ENCODE data around the gene LRG1. TPM values are rescaled to one million over a fixed set of nuclear protein-coding genes. Genes with fewer than 3 reads are reported as not detected.

LRG1 gene
- total and polyA plus RNA-seq, 2 of the 13 experiments (the other 11 are each of a cell fraction or from before 2014, with no cell fraction given), result 12.0 to 39.3 TPM

DNA sequence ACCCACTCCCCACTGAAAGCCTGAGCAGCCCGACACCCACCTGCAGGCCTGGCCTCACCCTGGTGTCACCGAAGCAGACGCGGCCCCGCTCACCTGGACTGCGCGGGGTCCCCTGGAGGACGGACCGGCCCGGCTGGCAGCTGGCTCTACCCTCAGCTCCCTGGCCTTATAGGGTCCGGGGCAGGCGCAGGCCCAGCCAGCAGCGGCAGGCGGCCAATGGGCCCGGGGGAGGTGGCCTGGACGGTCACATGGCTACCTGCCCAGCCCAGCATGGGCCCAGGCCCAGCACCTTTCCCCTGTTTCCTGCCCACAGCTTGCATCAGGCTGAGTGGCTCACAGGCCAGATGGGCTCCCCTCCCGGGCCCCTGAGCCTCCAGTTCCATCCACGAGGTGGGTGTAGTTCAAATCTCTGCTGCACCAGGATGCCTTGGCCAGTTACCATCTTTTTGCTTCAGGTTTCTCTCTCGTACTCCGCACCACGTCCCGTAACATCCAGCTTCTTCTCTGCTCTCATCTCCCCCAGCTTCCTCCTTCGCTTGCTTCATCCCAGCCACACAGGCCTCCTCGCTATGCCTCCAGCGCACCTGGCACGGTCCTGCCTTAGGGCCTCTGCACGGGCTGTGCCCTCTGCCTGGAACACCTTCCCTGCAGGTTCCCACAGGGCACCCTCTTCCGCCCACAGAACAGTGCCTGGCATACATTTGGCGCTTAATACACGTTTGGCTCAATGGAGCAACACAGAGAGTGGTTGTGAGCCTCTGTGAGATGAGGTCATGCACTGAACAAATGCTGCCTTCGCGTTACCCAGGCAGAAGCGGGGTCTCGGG, 21.3 kb downstream of the LRG1 start, which contains the start of gene PLIN4 (continued):
- TF ChIP-seq, protein P1, sequence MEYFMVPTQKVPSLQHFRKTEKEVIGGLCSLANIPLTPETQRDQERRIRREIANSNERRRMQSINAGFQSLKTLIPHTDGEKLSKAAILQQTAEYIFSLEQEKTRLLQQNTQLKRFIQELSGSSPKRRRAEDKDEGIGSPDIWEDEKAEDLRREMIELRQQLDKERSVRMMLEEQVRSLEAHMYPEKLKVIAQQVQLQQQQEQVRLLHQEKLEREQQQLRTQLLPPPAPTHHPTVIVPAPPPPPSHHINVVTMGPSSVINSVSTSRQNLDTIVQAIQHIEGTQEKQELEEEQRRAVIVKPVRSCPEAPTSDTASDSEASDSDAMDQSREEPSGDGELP (IDR thresholded peaks at IDR 0.05; ENCODE audit: borderline replicate concordance, low read depth), result peak; percentile 26; the same call in 1 of the 2 replicates
- TF ChIP-seq, protein P2, sequence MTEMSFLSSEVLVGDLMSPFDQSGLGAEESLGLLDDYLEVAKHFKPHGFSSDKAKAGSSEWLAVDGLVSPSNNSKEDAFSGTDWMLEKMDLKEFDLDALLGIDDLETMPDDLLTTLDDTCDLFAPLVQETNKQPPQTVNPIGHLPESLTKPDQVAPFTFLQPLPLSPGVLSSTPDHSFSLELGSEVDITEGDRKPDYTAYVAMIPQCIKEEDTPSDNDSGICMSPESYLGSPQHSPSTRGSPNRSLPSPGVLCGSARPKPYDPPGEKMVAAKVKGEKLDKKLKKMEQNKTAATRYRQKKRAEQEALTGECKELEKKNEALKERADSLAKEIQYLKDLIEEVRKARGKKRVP (CRISPR knock-in tag; IDR thresholded peaks at IDR 0.05), result peak in 1 of 2 experiments; percentile 86; a peak in 2 of 4 replicates
- TF ChIP-seq TBX3 (IDR thresholded peaks at IDR 0.05; ENCODE audit: borderline replicate concordance), result peak; percentile 45; the same call in 1 of the 2 replicates
- no peak for TF ChIP-seq ZNF782 (CRISPR knock-in tag; IDR thresholded peaks at IDR 0.05; ENCODE audit: borderline replicate concordance)
- TF ChIP-seq AKAP8 (CRISPR knock-in tag; IDR thresholded peaks at IDR 0.05), result no peak
- TF ChIP-seq, protein P3, sequence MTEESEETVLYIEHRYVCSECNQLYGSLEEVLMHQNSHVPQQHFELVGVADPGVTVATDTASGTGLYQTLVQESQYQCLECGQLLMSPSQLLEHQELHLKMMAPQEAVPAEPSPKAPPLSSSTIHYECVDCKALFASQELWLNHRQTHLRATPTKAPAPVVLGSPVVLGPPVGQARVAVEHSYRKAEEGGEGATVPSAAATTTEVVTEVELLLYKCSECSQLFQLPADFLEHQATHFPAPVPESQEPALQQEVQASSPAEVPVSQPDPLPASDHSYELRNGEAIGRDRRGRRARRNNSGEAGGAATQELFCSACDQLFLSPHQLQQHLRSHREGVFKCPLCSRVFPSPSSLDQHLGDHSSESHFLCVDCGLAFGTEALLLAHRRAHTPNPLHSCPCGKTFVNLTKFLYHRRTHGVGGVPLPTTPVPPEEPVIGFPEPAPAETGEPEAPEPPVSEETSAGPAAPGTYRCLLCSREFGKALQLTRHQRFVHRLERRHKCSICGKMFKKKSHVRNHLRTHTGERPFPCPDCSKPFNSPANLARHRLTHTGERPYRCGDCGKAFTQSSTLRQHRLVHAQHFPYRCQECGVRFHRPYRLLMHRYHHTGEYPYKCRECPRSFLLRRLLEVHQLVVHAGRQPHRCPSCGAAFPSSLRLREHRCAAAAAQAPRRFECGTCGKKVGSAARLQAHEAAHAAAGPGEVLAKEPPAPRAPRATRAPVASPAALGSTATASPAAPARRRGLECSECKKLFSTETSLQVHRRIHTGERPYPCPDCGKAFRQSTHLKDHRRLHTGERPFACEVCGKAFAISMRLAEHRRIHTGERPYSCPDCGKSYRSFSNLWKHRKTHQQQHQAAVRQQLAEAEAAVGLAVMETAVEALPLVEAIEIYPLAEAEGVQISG (CRISPR knock-in tag; IDR thresholded peaks at IDR 0.05), result peak; percentile 29; the same call in 1 of the 2 replicates
- TF ChIP-seq HNF4A (CRISPR knock-in tag; IDR thresholded peaks at IDR 0.05), result no peak
- TF ChIP-seq KDM1A (CRISPR knock-in tag; IDR thresholded peaks at IDR 0.05), result no peak
- TF ChIP-seq ZBTB26 (CRISPR knock-in tag; IDR thresholded peaks at IDR 0.05; ENCODE audit: borderline replicate concordance), result no peak
- TF ChIP-seq MAFK (conservative IDR thresholded peaks at IDR 0.05 in 1 of 2, IDR thresholded peaks at IDR 0.05 in 1 of 2; ENCODE audit: low read length in 2 of 2), result no peak
- peak; percentile 63 for TF ChIP-seq ZNF781 (CRISPR knock-in tag; IDR thresholded peaks at IDR 0.05; ENCODE audit: borderline replicate concordance, not compliant biosample characterization)
- no peak for TF ChIP-seq SMARCC2 (IDR thresholded peaks at IDR 0.05)
- TF ChIP-seq, protein P4, sequence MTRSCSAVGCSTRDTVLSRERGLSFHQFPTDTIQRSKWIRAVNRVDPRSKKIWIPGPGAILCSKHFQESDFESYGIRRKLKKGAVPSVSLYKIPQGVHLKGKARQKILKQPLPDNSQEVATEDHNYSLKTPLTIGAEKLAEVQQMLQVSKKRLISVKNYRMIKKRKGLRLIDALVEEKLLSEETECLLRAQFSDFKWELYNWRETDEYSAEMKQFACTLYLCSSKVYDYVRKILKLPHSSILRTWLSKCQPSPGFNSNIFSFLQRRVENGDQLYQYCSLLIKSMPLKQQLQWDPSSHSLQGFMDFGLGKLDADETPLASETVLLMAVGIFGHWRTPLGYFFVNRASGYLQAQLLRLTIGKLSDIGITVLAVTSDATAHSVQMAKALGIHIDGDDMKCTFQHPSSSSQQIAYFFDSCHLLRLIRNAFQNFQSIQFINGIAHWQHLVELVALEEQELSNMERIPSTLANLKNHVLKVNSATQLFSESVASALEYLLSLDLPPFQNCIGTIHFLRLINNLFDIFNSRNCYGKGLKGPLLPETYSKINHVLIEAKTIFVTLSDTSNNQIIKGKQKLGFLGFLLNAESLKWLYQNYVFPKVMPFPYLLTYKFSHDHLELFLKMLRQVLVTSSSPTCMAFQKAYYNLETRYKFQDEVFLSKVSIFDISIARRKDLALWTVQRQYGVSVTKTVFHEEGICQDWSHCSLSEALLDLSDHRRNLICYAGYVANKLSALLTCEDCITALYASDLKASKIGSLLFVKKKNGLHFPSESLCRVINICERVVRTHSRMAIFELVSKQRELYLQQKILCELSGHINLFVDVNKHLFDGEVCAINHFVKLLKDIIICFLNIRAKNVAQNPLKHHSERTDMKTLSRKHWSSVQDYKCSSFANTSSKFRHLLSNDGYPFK (CRISPR knock-in tag; IDR thresholded peaks at IDR 0.05; ENCODE audit: borderline replicate concordance), result peak; percentile 37; the same call in 1 of the 2 replicates
- 0 out of 2 replicates have a peak, but pooled peaks have one; percentile 51 for TF ChIP-seq POGK (CRISPR knock-in tag; conservative IDR thresholded peaks at IDR 0.05)
- TF ChIP-seq HNRNPUL1 (IDR thresholded peaks at IDR 0.05; ENCODE audit: low read depth, low read length), result no peak
- TF ChIP-seq SP5 (CRISPR knock-in tag; IDR thresholded peaks at IDR 0.05; ENCODE audit: borderline replicate concordance, low read depth), result 0 out of 2 replicates have a peak, but pooled peaks have one; percentile 15
